OCI-LY3 (cell line): ENCODE measurements around the gene EPHB2.

ENCODE experiments used
- CTCF ChIP-seq: fragments of 200-600, 300-600 bp; sonication (generic); IDR thresholded peaks from 2 replicates; pipeline ENCODE4 v1.5.1; 2014; ENCODE audit warnings: antibody characterized with exemption, low read length, low read depth
- EZH2phosphoT487 ChIP-seq: fragments of 200-600 bp; shearing (Covaris generic); IDR thresholded peaks from 2 replicates; pipeline ENCODE4 v1.6.1; 2018; ENCODE audit warnings: antibody characterized with exemption, mixed run types, low read depth

- TF ChIP-seq CTCF = no peak
- TF ChIP-seq EZH2phosphoT487 = no peak
Measured at GRCh38 chr1:22970096-22970495, 259.5 kb downstream of the EPHB2 start.
